A549 treated with CORT108297 at 1 μM for 4 hours (cell line): ENCODE measurements around the gene ACTRT2. TPM values are rescaled to one million over a fixed set of nuclear protein-coding genes. Genes with fewer than 3 reads are reported as not detected.

Source experiments
- total RNA-seq: library from RNA; stranded (reverse); fragments of 200-300 nt; extraction: Qiagen RNA extraction; gene quantifications from 5 replicates; pipeline ENCODE4 v1.2.3, GENCODE V29; 2022

Gene ACTRT2
- total RNA-seq = not detected in 5 replicates

GRCh38 chr1:3021233-3021671 is at the start of gene ACTRT2:
Gene ACTRT2 (plus strand): TSS chr1:3021467. CDS start chr1:3021687, 220 bp downstream.

GRCh38 chr1:3068564-3069431 is 47.5 kb downstream of the ACTRT2 start, which contains the start of gene PRDM16:
Gene PRDM16 (plus strand): TSS chr1:3069203. CDS start chr1:3069260, 57 bp downstream.

Other genes with a start within 250 kb of the ACTRT2 start
- 0.02 to 0.06 TPM (median 0.04 TPM) in 5 replicates for gene TTC34, start 219.8 kb upstream of the ACTRT2 start, total RNA-seq
- 0.05 to 0.32 TPM (median 0.14 TPM) in 5 replicates for gene PRDM16, start 47.7 kb downstream of the ACTRT2 start, total RNA-seq